Mesendoderm (in vitro differentiated cells): ENCODE data around the gene ZEB2.

ENCODE experiments used
- DNase-seq: peaks from one replicate; pipeline ENCODE4 v3.0.0; 2013
- H2AK5ac ChIP-seq: 2 replicates; pipeline ENCODE4 v1.6.1; 2013; ENCODE audit warnings: low read length, inconsistent platforms
- H2BK120ac ChIP-seq: 2 replicates; pipeline ENCODE4 v1.6.1; 2013; ENCODE audit warnings: low read depth, mild to moderate bottlenecking, low read length, moderate library complexity, mixed read lengths
- H2BK15ac ChIP-seq: replicated peaks from 2 replicates; pipeline ENCODE4 v1.6.1; 2013; ENCODE audit warnings: low read depth, mild to moderate bottlenecking, moderate library complexity
- H2BK5ac ChIP-seq: 2 replicates; pipeline ENCODE4 v1.6.1; 2013; ENCODE audit warnings: low read length, inconsistent platforms
- H3K18ac ChIP-seq: 2 replicates; pipeline ENCODE4 v1.6.1; 2013; ENCODE audit warnings: mild to moderate bottlenecking, low read length, mixed read lengths
- H3K23ac ChIP-seq: one replicate; pipeline ENCODE4 v1.6.1; 2013; ENCODE audit warnings: low read length
- H3K27ac ChIP-seq: 2 replicates; pipeline ENCODE4 v1.5.1; 2013; ENCODE audit warnings: low read depth, mild to moderate bottlenecking, inconsistent platforms, low read length, moderate library complexity
- H3K27me3 ChIP-seq: 2 replicates; pipeline ENCODE4 v1.6.1; 2013; ENCODE audit warnings: low read length, control low read depth, mild to moderate bottlenecking, inconsistent platforms; ENCODE audit not compliant: insufficient read depth, poor library complexity
- H3K36me3 ChIP-seq: 2 replicates; pipeline ENCODE4 v1.6.1; 2013; ENCODE audit warnings: low read length, inconsistent platforms; ENCODE audit not compliant: control insufficient read depth, insufficient read depth
- H3K4ac ChIP-seq: one replicate; pipeline ENCODE4 v1.6.1; 2013; ENCODE audit warnings: low read depth, mild to moderate bottlenecking, low read length, moderate library complexity
- H3K4me1 ChIP-seq: 2 replicates; pipeline ENCODE4 v1.6.1; 2013; ENCODE audit warnings: low read depth, low read length, inconsistent platforms; ENCODE audit not compliant: control insufficient read depth
- H3K4me2 ChIP-seq: 2 replicates; pipeline ENCODE4 v1.6.1; 2013; ENCODE audit warnings: low read length
- H3K4me3 ChIP-seq: 2 replicates; pipeline ENCODE4 v1.5.1; 2013; ENCODE audit warnings: mild to moderate bottlenecking, low read length
- H3K56ac ChIP-seq: one replicate; pipeline ENCODE4 v1.6.1; 2013; ENCODE audit warnings: low read length
- H3K79me1 ChIP-seq: 2 replicates; pipeline ENCODE4 v1.6.1; 2013; ENCODE audit warnings: low read length, inconsistent platforms
- H3K79me2 ChIP-seq: 2 replicates; pipeline ENCODE4 v1.6.1; 2013; ENCODE audit warnings: mild to moderate bottlenecking, low read length; ENCODE audit not compliant: control insufficient read depth, insufficient read depth
- H3K9ac ChIP-seq: 2 replicates; pipeline ENCODE4 v1.6.1; 2013; ENCODE audit warnings: low read length, inconsistent platforms
- H4K5ac ChIP-seq: one replicate; pipeline ENCODE4 v1.6.1; 2013; ENCODE audit warnings: low read length
- H4K8ac ChIP-seq: one replicate; pipeline ENCODE4 v1.6.1; 2013; ENCODE audit warnings: low read depth, mild to moderate bottlenecking, control low read depth, low read length, moderate library complexity
- WGBS: extraction: QIAGEN DNeasy Blood & Tissue Kit; methylation state at CpG from one replicate; pipeline ENCODE4 v1.1.7; 2013; ENCODE audit warnings: low lambda C conversion rate, missing lambda C conversion rate; ENCODE audit not compliant: insufficient coverage; ENCODE audit errors: extremely low coverage; 5-methylcytosine and 5-hydroxymethylcytosine counted together

The ZEB2 gene

GRCh38 chr2:144451443-144451842 lies 68.5 kb downstream of the ZEB2 start:
- no peak for DNase-seq
- H3K23ac ChIP-seq: no peak overlapping the region
- peak overlapping the region; percentile 92 for H3K18ac ChIP-seq
- H2AK5ac ChIP-seq: no peak overlapping the region
- no peak overlapping the region for H2BK5ac ChIP-seq
- H2BK120ac ChIP-seq: peak overlapping the region; percentile 98
- H3K27me3 ChIP-seq: no peaks in the 10 kb centered on the region
- WGBS: no CpG with 5 or more reads among the region's 2 CpGs
- no peak overlapping the region for H4K8ac ChIP-seq
- peaks cover 17% of the 10 kb centered on the region for H3K4me1 ChIP-seq
- H3K36me3 ChIP-seq: no peaks in the 10 kb centered on the region
- H3K79me1 ChIP-seq: no peaks in the 10 kb centered on the region
- H4K5ac ChIP-seq: no peak overlapping the region
- peak overlapping the region; percentile 57 for H2BK15ac ChIP-seq
- no peak overlapping the region for H3K4me2 ChIP-seq
- no peak overlapping the region for H3K4ac ChIP-seq
- no peaks in the 10 kb centered on the region for H3K79me2 ChIP-seq
- no peak overlapping the region for H3K27ac ChIP-seq
- no peak overlapping the region for H3K4me3 ChIP-seq
- H3K9ac ChIP-seq: no peak overlapping the region
- H3K56ac ChIP-seq: peak overlapping the region; percentile 73

GRCh38 chr2:144449028-144449406 lies 70.9 kb downstream of the ZEB2 start:
- Histone ChIP-seq H3K4me3 (no peak overlapping the region), H3K4ac (no peak overlapping the region), H2BK120ac (no peak overlapping the region), H3K56ac (peak overlapping the region; percentile 71), H3K4me1 (peaks cover 24% of the 10 kb centered on the region), H2AK5ac (no peak overlapping the region), H3K9ac (no peak overlapping the region), H4K5ac (no peak overlapping the region), H3K79me1 (no peaks in the 10 kb centered on the region), H3K36me3 (no peaks in the 10 kb centered on the region), H3K79me2 (no peaks in the 10 kb centered on the region), H4K8ac (no peak overlapping the region), H3K27me3 (no peaks in the 10 kb centered on the region), H3K4me2 (no peak overlapping the region), H2BK5ac (no peak overlapping the region), H2BK15ac (no peak overlapping the region), H3K18ac (no peak overlapping the region), H3K23ac (no peak overlapping the region), H3K27ac (no peak overlapping the region)
- WGBS: no CpG with 5 or more reads among the region's 7 CpGs
- peak; percentile 81 for DNase-seq

GRCh38 chr2:144448389-144449027 lies 71.4 kb downstream of the ZEB2 start:
- no peak for DNase-seq
- no peaks in the 10 kb centered on the region for H3K79me1 ChIP-seq
- no peak overlapping the region for H3K27ac ChIP-seq
- H3K4ac ChIP-seq: no peak overlapping the region
- no peak overlapping the region for H3K23ac ChIP-seq
- no peaks in the 10 kb centered on the region for H3K79me2 ChIP-seq
- H3K4me1 ChIP-seq: peaks cover 26% of the 10 kb centered on the region
- H2AK5ac ChIP-seq: no peak overlapping the region
- no peak overlapping the region for H4K5ac ChIP-seq
- H3K56ac ChIP-seq: peak overlapping the region; percentile 71
- no peak overlapping the region for H4K8ac ChIP-seq
- H3K18ac ChIP-seq: no peak overlapping the region
- H2BK15ac ChIP-seq: no peak overlapping the region
- no peaks in the 10 kb centered on the region for H3K27me3 ChIP-seq
- WGBS: no CpG with 5 or more reads among the region's 10 CpGs
- H3K9ac ChIP-seq: no peak overlapping the region
- no peak overlapping the region for H3K4me2 ChIP-seq
- no peak overlapping the region for H3K4me3 ChIP-seq
- H2BK120ac ChIP-seq: no peak overlapping the region
- H3K36me3 ChIP-seq: no peaks in the 10 kb centered on the region
- H2BK5ac ChIP-seq: no peak overlapping the region

- H2BK15ac ChIP-seq: peak overlapping the region; percentile 74
- H2BK120ac ChIP-seq: no peak overlapping the region
- H3K4ac ChIP-seq: no peak overlapping the region
- H3K23ac ChIP-seq: no peak overlapping the region
- no peak overlapping the region for H3K4me2 ChIP-seq
- H3K79me1 ChIP-seq: no peaks in the 10 kb centered on the region
- no CpG with 5 or more reads among the region's 4 CpGs for WGBS
- H3K4me1 ChIP-seq: peaks cover 20% of the 10 kb centered on the region
- no peak overlapping the region for H2BK5ac ChIP-seq
- H3K79me2 ChIP-seq: no peaks in the 10 kb centered on the region
- H2AK5ac ChIP-seq: no peak overlapping the region
- no peak overlapping the region for H4K5ac ChIP-seq
- no peak overlapping the region for H3K9ac ChIP-seq
- H3K18ac ChIP-seq: peak overlapping the region; percentile 16
- H4K8ac ChIP-seq: no peak overlapping the region
- H3K36me3 ChIP-seq: no peaks in the 10 kb centered on the region
- no peaks in the 10 kb centered on the region for H3K27me3 ChIP-seq
- H3K27ac ChIP-seq: no peak overlapping the region
- H3K4me3 ChIP-seq: no peak overlapping the region
- H3K56ac ChIP-seq: no peak overlapping the region
- DNase-seq: no peak
Observed at GRCh38 chr2:144447535-144447934, 72.4 kb downstream of the ZEB2 start.

- H3K23ac ChIP-seq: no peak overlapping the region
Observed at GRCh38 chr2:144446136-144446535, 73.8 kb downstream of the ZEB2 start.

GRCh38 chr2:144445196-144445595 lies 74.7 kb downstream of the ZEB2 start:
- Histone ChIP-seq H3K18ac (no peak overlapping the region), H3K23ac (no peak overlapping the region), H3K4me2 (no peak overlapping the region), H3K27me3 (no peaks in the 10 kb centered on the region), H3K79me1 (no peaks in the 10 kb centered on the region), H4K8ac (no peak overlapping the region), H3K4ac (no peak overlapping the region), H2BK120ac (no peak overlapping the region), H3K9ac (no peak overlapping the region), H3K36me3 (no peaks in the 10 kb centered on the region), H4K5ac (no peak overlapping the region), H3K27ac (no peak overlapping the region), H3K4me3 (no peak overlapping the region), H3K56ac (no peak overlapping the region), H2BK15ac (no peak overlapping the region), H2AK5ac (no peak overlapping the region), H3K4me1 (peaks cover 15% of the 10 kb centered on the region), H2BK5ac (no peak overlapping the region), H3K79me2 (no peaks in the 10 kb centered on the region)
- DNase-seq: peak; percentile 93
- no CpG with 5 or more reads among the region's 1 CpG for WGBS

More at GRCh38 chr2:144446136-144446535, 73.8 kb downstream of the ZEB2 start:
- H3K36me3 ChIP-seq: no peaks in the 10 kb centered on the region
- no peak overlapping the region for H3K4me3 ChIP-seq
- H3K27ac ChIP-seq: no peak overlapping the region
- H3K79me1 ChIP-seq: no peaks in the 10 kb centered on the region
- no peaks in the 10 kb centered on the region for H3K79me2 ChIP-seq
- H3K4me2 ChIP-seq: no peak overlapping the region
- peak overlapping the region; percentile 47 for H3K56ac ChIP-seq
- H2BK120ac ChIP-seq: no peak overlapping the region
- no peak overlapping the region for H2BK15ac ChIP-seq
- no CpG with 5 or more reads among the region's 3 CpGs for WGBS
- H4K5ac ChIP-seq: peak overlapping the region; percentile 30
- no peak overlapping the region for H4K8ac ChIP-seq
- no peak overlapping the region for H3K18ac ChIP-seq
- no peak for DNase-seq
- H2BK5ac ChIP-seq: peak overlapping the region; percentile 85
- H2AK5ac ChIP-seq: peak overlapping the region; percentile 95
- H3K9ac ChIP-seq: no peak overlapping the region
- peaks cover 15% of the 10 kb centered on the region for H3K4me1 ChIP-seq
- H3K27me3 ChIP-seq: no peaks in the 10 kb centered on the region
- H3K4ac ChIP-seq: no peak overlapping the region
